DND-41 (cell line): ENCODE data around the gene ART4.

ENCODE experiments used
- ATAC-seq: fragments of 200-7000 bp; cut with Tn5 transposase; 3 replicates; pipeline ENCODE4 v1.9.1; 2021; ENCODE audit warnings: low read depth; ENCODE audit not compliant: insufficient read depth
- DNase-seq: peaks from one replicate; pipeline ENCODE4 v3.0.0-alpha.2; 2020
- H2AFZ ChIP-seq: 2 replicates; pipeline ENCODE4 v1.6.0; 2012; ENCODE audit warnings: low read depth, low read length
- H3K27ac ChIP-seq: 2 replicates; pipeline ENCODE4 v1.5.1; 2012; ENCODE audit warnings: low read length, inconsistent platforms
- H3K27me3 ChIP-seq: fragments of 200-600 bp; sonication (generic); 2 replicates; pipeline ENCODE4 v1.6.0; 2012; ENCODE audit warnings: low read length, mild to moderate bottlenecking, inconsistent platforms; ENCODE audit not compliant: insufficient read depth, poor library complexity
- H3K36me3 ChIP-seq: 2 replicates; pipeline ENCODE4 v1.5.1; 2012; ENCODE audit warnings: low read length, inconsistent platforms; ENCODE audit not compliant: insufficient read depth
- H3K4me1 ChIP-seq: 2 replicates; pipeline ENCODE4 v1.5.1; 2012; ENCODE audit warnings: mild to moderate bottlenecking, low read length; ENCODE audit not compliant: insufficient read depth
- H3K4me2 ChIP-seq: 2 replicates; pipeline ENCODE4 v1.6.0; 2012; ENCODE audit warnings: mild to moderate bottlenecking, moderate library complexity, low read length, inconsistent platforms; ENCODE audit not compliant: insufficient read depth
- H3K4me3 ChIP-seq, 2 experiments: fragments of 200-600 bp in 1 of 2; shearing (Covaris generic) in 1 of 2; 2 replicates each; pipeline ENCODE4 v1.5.1; 2012 to 2016; ENCODE audit warnings: inconsistent platforms in 2 of 2, low read length in 2 of 2, mild to moderate bottlenecking in 2 of 2, low read depth in 1 of 2, moderate library complexity in 1 of 2
- H3K79me2 ChIP-seq: 2 replicates; pipeline ENCODE4 v1.6.0; 2012; ENCODE audit warnings: low read length, inconsistent platforms; ENCODE audit not compliant: insufficient read depth
- H3K9ac ChIP-seq: 2 replicates; pipeline ENCODE4 v1.6.0; 2012; ENCODE audit warnings: low read depth, mild to moderate bottlenecking, inconsistent platforms, low read length, moderate library complexity
- H3K9me3 ChIP-seq: 2 replicates; pipeline ENCODE4 v1.5.1; 2012; ENCODE audit warnings: low read length, moderate library complexity, mild to moderate bottlenecking, inconsistent platforms; ENCODE audit not compliant: insufficient read depth, severe bottlenecking
- H4K20me1 ChIP-seq: 2 replicates; pipeline ENCODE4 v1.6.0; 2012; ENCODE audit warnings: low read length; ENCODE audit not compliant: insufficient read depth
- EZH2 ChIP-seq: IDR thresholded peaks from 3 replicates; pipeline ENCODE4 v1.6.1; 2012; ENCODE audit warnings: borderline replicate concordance, low read depth, mild to moderate bottlenecking, moderate library complexity, low read length, inconsistent platforms; ENCODE audit not compliant: severe bottlenecking
- TF ChIP-seq, protein P1 (sequence below): IDR thresholded peaks from 2 replicates; pipeline ENCODE4 v1.5.1; 2012; ENCODE audit warnings: borderline replicate concordance, low read length, moderate library complexity, mild to moderate bottlenecking; ENCODE audit not compliant: poor library complexity, severe bottlenecking; ENCODE audit errors: extremely low read depth

ART4 gene

DNA sequence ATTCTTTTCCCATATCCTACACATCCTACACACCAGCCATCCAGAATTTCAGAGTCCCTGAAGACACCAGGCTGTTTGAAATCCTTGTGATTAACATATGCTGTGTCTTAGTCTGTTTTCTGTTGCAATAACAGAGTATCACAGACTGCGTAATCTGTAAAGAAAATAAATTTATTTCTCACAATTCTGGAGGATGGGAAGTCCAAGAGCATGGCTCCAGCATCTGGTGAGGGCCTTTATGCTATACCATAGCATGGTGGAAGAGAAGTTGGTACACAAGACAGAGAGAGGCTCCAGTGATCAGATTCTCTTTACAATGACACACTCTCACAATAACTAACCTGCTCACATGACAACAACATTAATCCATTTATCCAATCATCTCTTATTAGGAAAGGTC lies 4.1 kb downstream of the ART4 start:
- Histone ChIP-seq H3K36me3 (no peaks in the 10 kb centered on the region), H3K9me3 (no peaks in the 10 kb centered on the region), H2AFZ (no peak overlapping the region), H3K27me3 (no peaks in the 10 kb centered on the region), H3K4me2 (no peak overlapping the region), H3K4me3 (no peak overlapping the region), H3K79me2 (no peaks in the 10 kb centered on the region), H3K4me1 (no peaks in the 10 kb centered on the region), H4K20me1 (no peaks in the 10 kb centered on the region), H3K27ac (no peak overlapping the region), H3K9ac (no peak overlapping the region)
- TF ChIP-seq, protein P1, sequence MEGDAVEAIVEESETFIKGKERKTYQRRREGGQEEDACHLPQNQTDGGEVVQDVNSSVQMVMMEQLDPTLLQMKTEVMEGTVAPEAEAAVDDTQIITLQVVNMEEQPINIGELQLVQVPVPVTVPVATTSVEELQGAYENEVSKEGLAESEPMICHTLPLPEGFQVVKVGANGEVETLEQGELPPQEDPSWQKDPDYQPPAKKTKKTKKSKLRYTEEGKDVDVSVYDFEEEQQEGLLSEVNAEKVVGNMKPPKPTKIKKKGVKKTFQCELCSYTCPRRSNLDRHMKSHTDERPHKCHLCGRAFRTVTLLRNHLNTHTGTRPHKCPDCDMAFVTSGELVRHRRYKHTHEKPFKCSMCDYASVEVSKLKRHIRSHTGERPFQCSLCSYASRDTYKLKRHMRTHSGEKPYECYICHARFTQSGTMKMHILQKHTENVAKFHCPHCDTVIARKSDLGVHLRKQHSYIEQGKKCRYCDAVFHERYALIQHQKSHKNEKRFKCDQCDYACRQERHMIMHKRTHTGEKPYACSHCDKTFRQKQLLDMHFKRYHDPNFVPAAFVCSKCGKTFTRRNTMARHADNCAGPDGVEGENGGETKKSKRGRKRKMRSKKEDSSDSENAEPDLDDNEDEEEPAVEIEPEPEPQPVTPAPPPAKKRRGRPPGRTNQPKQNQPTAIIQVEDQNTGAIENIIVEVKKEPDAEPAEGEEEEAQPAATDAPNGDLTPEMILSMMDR, result no peak
- no peak for TF ChIP-seq EZH2
- ATAC-seq, result no peak
- no peak for DNase-seq

DNA sequence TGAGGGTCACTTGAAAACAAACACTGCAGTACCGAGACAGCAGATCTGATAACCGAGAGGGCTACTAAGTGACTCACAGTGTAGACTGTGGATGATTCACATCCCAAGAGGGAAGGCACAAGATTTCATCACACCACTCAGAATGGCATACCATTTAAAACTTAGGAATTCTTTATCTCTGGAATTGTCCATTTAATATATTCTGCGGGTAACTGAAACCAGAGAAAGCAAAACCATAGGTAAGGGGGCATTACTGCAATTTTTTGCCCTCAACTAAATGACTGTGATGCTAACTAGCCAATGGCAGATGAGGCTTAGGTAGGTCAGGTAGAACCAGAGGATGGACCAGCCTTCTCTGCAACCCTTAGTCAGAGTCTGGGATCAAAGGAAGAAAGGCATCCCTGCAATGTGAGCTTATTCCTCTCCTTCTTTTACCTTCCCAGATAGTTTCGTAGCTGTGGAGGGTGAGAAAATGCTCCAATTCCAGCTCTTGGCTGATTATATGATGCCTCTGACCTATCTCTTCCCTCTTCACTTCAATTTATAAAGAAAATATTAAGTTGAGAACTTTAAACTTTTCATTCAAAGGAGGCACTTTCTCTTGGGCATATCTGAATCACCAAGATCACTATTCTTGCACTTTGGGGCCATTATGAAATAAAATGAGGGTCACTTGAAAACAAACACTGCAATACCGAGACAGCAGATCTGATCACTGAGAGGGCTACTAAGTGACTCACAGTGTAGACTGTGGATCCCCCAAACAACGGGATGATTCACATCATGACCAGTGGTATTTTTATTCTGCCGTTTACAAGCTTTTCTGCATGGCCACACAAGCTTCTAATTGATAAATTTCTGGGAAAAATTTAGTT lies 6.8 kb downstream of the ART4 start:
- no peaks in the 10 kb centered on the region for H4K20me1 ChIP-seq
- H3K9me3 ChIP-seq, result no peaks in the 10 kb centered on the region
- H3K27me3 ChIP-seq, result peaks cover 4% of the 10 kb centered on the region
- H3K79me2 ChIP-seq, result no peaks in the 10 kb centered on the region
- H3K36me3 ChIP-seq, result no peaks in the 10 kb centered on the region
- no peaks in the 10 kb centered on the region for H3K4me1 ChIP-seq
- H3K4me2 ChIP-seq, result no peak overlapping the region
- H3K4me3 ChIP-seq, result no peak overlapping the region
- TF ChIP-seq, protein P1, result no peak
- TF ChIP-seq EZH2, result no peak
- H3K9ac ChIP-seq, result no peak overlapping the region
- no peak overlapping the region for H2AFZ ChIP-seq
- DNase-seq (no peak), ATAC-seq (no peak)
- H3K27ac ChIP-seq, result no peak overlapping the region

DNA sequence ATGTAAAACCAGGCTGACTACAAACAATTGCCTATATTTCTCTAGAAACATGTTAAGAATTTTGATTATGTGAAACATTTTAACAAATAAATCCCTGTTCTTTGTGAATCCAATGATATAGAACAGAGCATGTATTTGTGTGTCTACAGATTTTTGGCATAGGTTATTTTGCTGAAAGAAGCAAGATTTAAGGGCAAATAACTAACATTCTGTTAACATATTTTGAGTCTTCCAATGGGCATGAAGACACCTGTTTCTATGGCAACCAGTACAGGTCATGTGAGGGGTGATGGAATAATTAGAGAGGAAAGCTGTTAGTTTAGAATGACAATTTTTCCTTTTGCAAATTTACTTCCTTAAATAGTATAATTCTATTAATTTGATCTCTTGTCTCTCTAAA lies 8.8 kb downstream of the ART4 start:
- Histone ChIP-seq H3K27me3 (peaks cover 4% of the 10 kb centered on the region), H3K27ac (no peak overlapping the region), H3K4me1 (no peaks in the 10 kb centered on the region), H3K36me3 (no peaks in the 10 kb centered on the region), H2AFZ (no peak overlapping the region), H3K9me3 (no peaks in the 10 kb centered on the region), H3K4me2 (no peak overlapping the region), H3K79me2 (no peaks in the 10 kb centered on the region), H3K9ac (no peak overlapping the region), H4K20me1 (no peaks in the 10 kb centered on the region), H3K4me3 (no peak overlapping the region)
- no peak for TF ChIP-seq EZH2
- TF ChIP-seq, protein P1, result no peak
- ATAC-seq, result no peak
- DNase-seq, result no peak
